ENCODE results near the gene DYRK1B.

Gene DYRK1B

DNA sequence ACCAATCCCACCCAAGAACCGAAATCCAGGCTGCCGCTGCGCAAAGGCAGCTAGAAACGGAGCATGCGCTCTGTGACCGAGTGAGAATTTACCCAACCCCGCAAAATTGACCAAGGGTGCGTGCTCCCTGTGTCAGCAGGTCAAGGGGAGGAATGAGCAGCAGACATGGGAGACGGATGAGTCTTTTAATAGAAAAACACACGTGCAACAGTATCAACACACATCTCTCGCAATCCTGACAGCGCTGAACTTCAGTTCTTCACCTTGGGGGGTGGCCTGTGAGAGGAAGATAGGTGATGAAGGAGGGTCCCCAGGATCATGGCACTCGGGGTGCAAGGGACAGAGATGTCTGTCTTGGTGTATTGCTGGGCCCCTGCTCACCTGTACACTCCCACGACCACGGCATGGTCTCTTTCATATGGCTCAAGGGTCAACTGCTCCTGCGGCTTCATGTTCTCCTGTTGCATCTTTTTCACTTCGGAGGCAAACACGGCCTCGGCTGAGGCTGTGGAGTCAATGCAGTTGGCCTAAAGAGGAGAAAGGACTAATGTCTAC lies 402 bp upstream of the DYRK1B start:
- TF ChIP-seq, protein P1, sequence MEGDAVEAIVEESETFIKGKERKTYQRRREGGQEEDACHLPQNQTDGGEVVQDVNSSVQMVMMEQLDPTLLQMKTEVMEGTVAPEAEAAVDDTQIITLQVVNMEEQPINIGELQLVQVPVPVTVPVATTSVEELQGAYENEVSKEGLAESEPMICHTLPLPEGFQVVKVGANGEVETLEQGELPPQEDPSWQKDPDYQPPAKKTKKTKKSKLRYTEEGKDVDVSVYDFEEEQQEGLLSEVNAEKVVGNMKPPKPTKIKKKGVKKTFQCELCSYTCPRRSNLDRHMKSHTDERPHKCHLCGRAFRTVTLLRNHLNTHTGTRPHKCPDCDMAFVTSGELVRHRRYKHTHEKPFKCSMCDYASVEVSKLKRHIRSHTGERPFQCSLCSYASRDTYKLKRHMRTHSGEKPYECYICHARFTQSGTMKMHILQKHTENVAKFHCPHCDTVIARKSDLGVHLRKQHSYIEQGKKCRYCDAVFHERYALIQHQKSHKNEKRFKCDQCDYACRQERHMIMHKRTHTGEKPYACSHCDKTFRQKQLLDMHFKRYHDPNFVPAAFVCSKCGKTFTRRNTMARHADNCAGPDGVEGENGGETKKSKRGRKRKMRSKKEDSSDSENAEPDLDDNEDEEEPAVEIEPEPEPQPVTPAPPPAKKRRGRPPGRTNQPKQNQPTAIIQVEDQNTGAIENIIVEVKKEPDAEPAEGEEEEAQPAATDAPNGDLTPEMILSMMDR (IDR thresholded peaks at IDR 0.05; ENCODE audit: unreplicated experiment in 3 of 3): no peak
- H3K27me3 Mint-ChIP-seq (ENCODE audit: low read depth): no peaks in the 10 kb centered on the region
- peaks cover 64% of the 10 kb centered on the region for H3K36me3 Mint-ChIP-seq (ENCODE audit: low read depth)
- peaks cover 30% of the 10 kb centered on the region for H3K4me1 Mint-ChIP-seq
- H3K4me3 Mint-ChIP-seq: peak overlapping the region; percentile 80 to 89 (median 81)
- peak overlapping the region; percentile 64 to 91 (median 87) for H3K27ac Mint-ChIP-seq
- no peaks in the 10 kb centered on the region for H3K9me3 Mint-ChIP-seq

GRCh38 chr19:39833160-39833463 lies 850 bp downstream of the DYRK1B start:
- Mint-ChIP-seq H3K4me1 (peaks cover 36% of the 10 kb centered on the region), H3K9me3 (no peaks in the 10 kb centered on the region), H3K36me3 (ENCODE audit: low read depth) (peaks cover 67% of the 10 kb centered on the region), H3K27me3 (ENCODE audit: low read depth) (no peaks in the 10 kb centered on the region), H3K4me3 (peak overlapping the region; percentile 89 to 93 (median 92)), H3K27ac (peak overlapping the region; percentile 87 to 94 (median 87))
- TF ChIP-seq, protein P1 (IDR thresholded peaks at IDR 0.05; ENCODE audit: unreplicated experiment in 3 of 3): no peak

DNA sequence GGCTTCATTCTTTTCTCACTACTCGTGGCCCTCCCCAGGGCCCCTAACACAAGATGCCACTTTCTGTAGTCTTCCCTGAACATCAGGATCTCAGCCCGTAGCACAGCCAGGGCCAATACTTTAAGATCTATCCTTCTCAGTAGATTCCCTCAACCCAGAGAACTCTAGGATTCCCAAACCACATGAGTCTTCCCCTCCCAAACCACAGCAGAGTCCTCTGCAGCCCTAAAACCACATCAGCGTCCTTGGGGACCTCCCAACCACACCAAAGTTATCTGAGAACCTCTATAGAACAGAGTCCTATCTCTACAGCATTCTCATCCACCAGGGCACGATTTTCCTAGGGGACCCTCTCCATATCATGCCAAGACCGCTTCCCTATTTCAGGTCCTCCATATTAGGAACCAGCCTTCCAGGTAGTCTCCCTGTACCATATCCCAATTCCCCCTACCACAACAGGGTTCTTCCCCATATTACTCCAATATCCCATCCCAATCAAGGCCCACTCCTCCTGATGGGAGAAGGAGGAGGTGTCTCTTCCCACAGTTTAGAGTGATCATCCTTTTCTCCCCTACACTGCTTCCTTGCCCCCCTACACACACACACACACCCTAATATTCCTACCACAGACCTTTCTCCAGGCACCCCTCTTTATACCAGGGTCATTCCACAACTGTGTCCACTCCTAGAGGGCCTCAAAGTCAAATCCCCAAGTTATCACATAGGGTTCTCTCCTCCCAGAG lies 1.4 kb downstream of the DYRK1B start:
- TF ChIP-seq, protein P1 (IDR thresholded peaks at IDR 0.05; ENCODE audit: unreplicated experiment in 3 of 3): no peak
- Mint-ChIP-seq H3K36me3 (ENCODE audit: low read depth) (peaks cover 67% of the 10 kb centered on the region), H3K9me3 (no peaks in the 10 kb centered on the region), H3K4me1 (peaks cover 36% of the 10 kb centered on the region), H3K27ac (peak overlapping the region; percentile 87 to 94 (median 87)), H3K4me3 (peak overlapping the region; percentile 89 to 93 (median 92)), H3K27me3 (ENCODE audit: low read depth) (no peaks in the 10 kb centered on the region)

GRCh38 chr19:39831679-39832078 lies 2.3 kb downstream of the DYRK1B start:
- TF ChIP-seq, protein P1 (IDR thresholded peaks at IDR 0.05; ENCODE audit: unreplicated experiment in 3 of 3): no peak
- peaks cover 59% of the 10 kb centered on the region for H3K36me3 Mint-ChIP-seq (ENCODE audit: low read depth)
- H3K27me3 Mint-ChIP-seq (ENCODE audit: low read depth): no peaks in the 10 kb centered on the region
- peak overlapping the region; percentile 87 to 94 (median 87) for H3K27ac Mint-ChIP-seq
- no peaks in the 10 kb centered on the region for H3K9me3 Mint-ChIP-seq
- H3K4me3 Mint-ChIP-seq: peak overlapping the region; percentile 89 to 93 (median 92)
- peaks cover 36% of the 10 kb centered on the region for H3K4me1 Mint-ChIP-seq

- Mint-ChIP-seq H3K27me3 (ENCODE audit: low read depth) (no peaks in the 10 kb centered on the region), H3K27ac (peak overlapping the region; percentile 46 to 72 (median 56)), H3K9me3 (no peaks in the 10 kb centered on the region), H3K36me3 (ENCODE audit: low read depth) (peaks cover 58% of the 10 kb centered on the region), H3K4me1 (peaks cover 36% of the 10 kb centered on the region), H3K4me3 (peak overlapping the region; percentile 41 to 71 (median 71))
- TF ChIP-seq, protein P1 (IDR thresholded peaks at IDR 0.05; ENCODE audit: unreplicated experiment in 3 of 3): no peak
Measured at GRCh38 chr19:39830847-39831246, 3.1 kb downstream of the DYRK1B start.

Measured in nephron (organoid).